GM12801 (cell line): Measurements from ENCODE around the gene TRMT11.

ENCODE experiments used
- CTCF ChIP-seq: IDR thresholded peaks from one replicate; pipeline ENCODE4 v1.5.1; 2011; ENCODE audit warnings: control low read depth; ENCODE audit not compliant: insufficient read length; ENCODE audit errors: extremely low read depth

The TRMT11 gene

GRCh38 chr6:125957845-125958244, 28.5 kb upstream of the TRMT11 start:
- no peak for TF ChIP-seq CTCF

GRCh38 chr6:125959041-125959440, 27.3 kb upstream of the TRMT11 start:
- TF ChIP-seq CTCF, result no peak

GRCh38 chr6:125961117-125961516, 25.2 kb upstream of the TRMT11 start:
- TF ChIP-seq CTCF, result no peak

- no peak for TF ChIP-seq CTCF
These were observed 23.3 kb upstream of the TRMT11 start for GRCh38 chr6:125962900-125963497.

GRCh38 chr6:125963817-125964216, 22.5 kb upstream of the TRMT11 start:
- no peak for TF ChIP-seq CTCF

GRCh38 chr6:125966569-125966968, 19.8 kb upstream of the TRMT11 start:
- TF ChIP-seq CTCF, result no peak

GRCh38 chr6:125968493-125968892, 17.8 kb upstream of the TRMT11 start:
- TF ChIP-seq CTCF, result no peak

- no peak for TF ChIP-seq CTCF
These were observed 15.6 kb upstream of the TRMT11 start for GRCh38 chr6:125970760-125971159.
